SK-N-SH treated with all-trans-retinoic acid at 6 μM for 48 hours (cell line): ENCODE results near the gene GAGE10.

Source experiments
- ATAC-seq: fragments of 200-7000 bp; cut with Tn5 transposase; 3 replicates; pipeline ENCODE4 v1.9.1; 2020; ENCODE audit warnings: mild to moderate bottlenecking, moderate library complexity
- ARNTL ChIP-seq: fragments of 450-650 bp; formaldehyde crosslinking; IDR thresholded peaks from 2 replicates; pipeline ENCODE4 v1.5.0; 2020; ENCODE audit warnings: low read depth, mild to moderate bottlenecking, moderate library complexity, borderline replicate concordance
- BACH2 ChIP-seq: fragments of 250-450 bp; sonication (Bioruptor Pico); IDR thresholded peaks from 2 replicates; pipeline ENCODE4 v1.9.0; 2021; ENCODE audit warnings: mild to moderate bottlenecking, borderline replicate concordance
- CREB5 ChIP-seq: fragments of 250-450 bp; sonication (Bioruptor Pico); IDR thresholded peaks from 2 replicates; pipeline ENCODE4 v1.5.1; 2020; ENCODE audit warnings: low read depth, mild to moderate bottlenecking, moderate library complexity
- CSDC2 ChIP-seq: fragments of 250-450 bp; sonication (Bioruptor Pico); IDR thresholded peaks from 2 replicates; pipeline ENCODE4 v1.5.0; 2020; ENCODE audit warnings: mild to moderate bottlenecking, moderate library complexity
- CSRNP3 ChIP-seq: fragments of 250-450 bp; sonication (Bioruptor Pico); IDR thresholded peaks from 2 replicates; pipeline ENCODE4 v1.5.1; 2021; ENCODE audit warnings: mild to moderate bottlenecking, moderate library complexity
- ESRRG ChIP-seq: fragments of 250-450 bp; sonication (Bioruptor Pico); IDR thresholded peaks from 2 replicates; pipeline ENCODE4 v1.6.1; 2021; ENCODE audit warnings: mild to moderate bottlenecking
- GLIS3 ChIP-seq: fragments of 250-450 bp; sonication (Bioruptor Pico); IDR thresholded peaks from 2 replicates; pipeline ENCODE4 v1.5.0; 2020; ENCODE audit warnings: mild to moderate bottlenecking, moderate library complexity
- ISL1 ChIP-seq: fragments of 250-450 bp; sonication (Bioruptor Pico); IDR thresholded peaks from 2 replicates; pipeline ENCODE4 v2.1.2; 2022; ENCODE audit warnings: mild to moderate bottlenecking, moderate library complexity
- OSR1 ChIP-seq: fragments of 250-450 bp; sonication (Bioruptor Pico); IDR thresholded peaks from 2 replicates; pipeline ENCODE4 v1.8.0; 2022; ENCODE audit warnings: moderate library complexity, mild to moderate bottlenecking, inconsistent platforms
- PATZ1 ChIP-seq: fragments of 250-450 bp; sonication (Bioruptor Pico); IDR thresholded peaks from 2 replicates; pipeline ENCODE4 v1.8.0; 2020; ENCODE audit warnings: mild to moderate bottlenecking, moderate library complexity, borderline replicate concordance
- POU6F1 ChIP-seq: fragments of 250-450 bp; sonication (Bioruptor Pico); IDR thresholded peaks from 2 replicates; pipeline ENCODE4 v1.8.0; 2021; ENCODE audit warnings: low read depth, mild to moderate bottlenecking, moderate library complexity, borderline replicate concordance
- PPARA ChIP-seq: fragments of 250-450 bp; sonication (Bioruptor Pico); IDR thresholded peaks from 2 replicates; pipeline ENCODE4 v1.5.0; 2020; ENCODE audit warnings: mild to moderate bottlenecking, borderline replicate concordance
- SNAI2 ChIP-seq: fragments of 250-450 bp; sonication (Bioruptor Pico); IDR thresholded peaks from 2 replicates; pipeline ENCODE4 v1.5.0; 2020; ENCODE audit warnings: mild to moderate bottlenecking, moderate library complexity
- TCF4 ChIP-seq: fragments of 250-450 bp; sonication (Bioruptor Pico); IDR thresholded peaks from 2 replicates; pipeline ENCODE4 v1.8.0; 2021; ENCODE audit warnings: mild to moderate bottlenecking, moderate library complexity, borderline replicate concordance
- TOX ChIP-seq: fragments of 250-450 bp; sonication (Bioruptor Pico); IDR thresholded peaks from 2 replicates; pipeline ENCODE4 v1.8.0; 2021; ENCODE audit warnings: mild to moderate bottlenecking, moderate library complexity, borderline replicate concordance
- TSHZ2 ChIP-seq: fragments of 250-450 bp; sonication (Bioruptor Pico); IDR thresholded peaks from 2 replicates; pipeline ENCODE4 v1.5.0; 2020; ENCODE audit warnings: mild to moderate bottlenecking, moderate library complexity
- ZC3H10 ChIP-seq: fragments of 250-450 bp; sonication (Bioruptor Pico); IDR thresholded peaks from 2 replicates; pipeline ENCODE4 v1.5.1; 2021; ENCODE audit warnings: mild to moderate bottlenecking, moderate library complexity
- ZFP30 ChIP-seq: fragments of 450-650 bp; formaldehyde crosslinking; IDR thresholded peaks from 2 replicates; pipeline ENCODE4 v1.5.0; 2022; ENCODE audit warnings: mild to moderate bottlenecking, moderate library complexity
- ZNF70 ChIP-seq: fragments of 450-650 bp; formaldehyde crosslinking; IDR thresholded peaks from 2 replicates; pipeline ENCODE4 v1.5.0; 2020; ENCODE audit warnings: mild to moderate bottlenecking, moderate library complexity
- ZNF8 ChIP-seq: fragments of 450-650 bp; formaldehyde crosslinking; IDR thresholded peaks from 2 replicates; pipeline ENCODE4 v1.5.0; 2020; ENCODE audit warnings: mild to moderate bottlenecking, moderate library complexity

Gene GAGE10

GRCh38 chrX:49269767-49270248 is 33.6 kb upstream of the GAGE10 start, which contains the start of gene PPP1R3F:
Gene PPP1R3F, plus strand, starts transcription at chrX:49269793. Its CDS starts 77 bp downstream, at chrX:49269870.
- TF ChIP-seq CSRNP3 (CRISPR knock-in tag) (no peak), ESRRG (CRISPR knock-in tag) (no peak), BACH2 (CRISPR knock-in tag) (no peak), ZNF8 (CRISPR knock-in tag) (no peak), TOX (no peak), TCF4 (CRISPR knock-in tag) (no peak), GLIS3 (CRISPR knock-in tag) (no peak), OSR1 (CRISPR knock-in tag) (no peak), CSDC2 (CRISPR knock-in tag) (no peak), ZC3H10 (CRISPR knock-in tag) (no peak), ZFP30 (CRISPR knock-in tag) (no peak), PATZ1 (CRISPR knock-in tag) (no peak)
- no peak for ATAC-seq

GRCh38 chrX:49270249-49270921 is 33.1 kb upstream of the GAGE10 start:
- TF ChIP-seq ARNTL (CRISPR knock-in tag) = no peak
- no peak for TF ChIP-seq OSR1 (CRISPR knock-in tag)
- no peak for TF ChIP-seq POU6F1 (CRISPR knock-in tag)
- no peak for TF ChIP-seq GLIS3 (CRISPR knock-in tag)
- no peak for TF ChIP-seq TCF4 (CRISPR knock-in tag)
- no peak for TF ChIP-seq CSRNP3 (CRISPR knock-in tag)
- TF ChIP-seq CREB5 (CRISPR knock-in tag) = no peak
- TF ChIP-seq PATZ1 (CRISPR knock-in tag) = no peak
- TF ChIP-seq CSDC2 (CRISPR knock-in tag) = no peak
- TF ChIP-seq, all 23 proteins: peak for 0
- no peak for ATAC-seq

GRCh38 chrX:49271341-49271740 is 32.1 kb upstream of the GAGE10 start:
- no peak for ATAC-seq
- TF ChIP-seq ZC3H10 (CRISPR knock-in tag) (no peak), ZFP30 (CRISPR knock-in tag) (no peak), TSHZ2 (CRISPR knock-in tag) (no peak), TOX (no peak), SNAI2 (CRISPR knock-in tag) (no peak), ZNF8 (CRISPR knock-in tag) (no peak), ISL1 (no peak), ZNF70 (CRISPR knock-in tag) (no peak), CREB5 (CRISPR knock-in tag) (no peak), PPARA (CRISPR knock-in tag) (no peak)
